Cardiac muscle cell (in vitro differentiated cells and primary cell): ENCODE data around the gene FAM193A. TPM values are rescaled to one million over a fixed set of nuclear protein-coding genes. Genes with fewer than 3 reads are reported as not detected.

Experiments used
- DNase-seq, 2 donors: peaks; one replicate each; pipeline versions ENCODE4 v3.0.0 to v3.0.0-alpha.2; 2010 to 2017; ENCODE audit warnings: low read depth in 1 of 2, low spot score in 1 of 2
- H3K27ac ChIP-seq: fragments of 200-600 bp; sonication (generic); 2 replicates; pipeline ENCODE4 v1.5.1; 2016
- H3K27me3 ChIP-seq: fragments of 200-600 bp; sonication (generic); 2 replicates; pipeline ENCODE4 v1.6.0; 2016; ENCODE audit warnings: control low read depth
- H3K36me3 ChIP-seq: fragments of 200-600 bp; sonication (generic); 2 replicates; pipeline ENCODE4 v1.5.1; 2016; ENCODE audit warnings: control low read depth
- H3K4me1 ChIP-seq: fragments of 200-600 bp; sonication (generic); 2 replicates; pipeline ENCODE4 v1.8.1; 2017; ENCODE audit warnings: low read depth, mild to moderate bottlenecking, mixed run types
- H3K4me3 ChIP-seq: fragments of 200-600 bp; sonication (generic); 2 replicates; pipeline ENCODE4 v1.5.1; 2016; ENCODE audit warnings: mild to moderate bottlenecking
- H3K9me3 ChIP-seq: fragments of 200-600 bp; sonication (generic); 2 replicates; pipeline ENCODE4 v1.5.1; 2017; ENCODE audit warnings: low read depth, mild to moderate bottlenecking, control low read depth
- CTCF ChIP-seq: IDR thresholded peaks from 2 replicates; pipeline ENCODE4 v1.5.1; 2012; ENCODE audit warnings: low read depth, mild to moderate bottlenecking, low read length
- polyA plus RNA-seq: library from polyadenylated mRNA; unstranded; fragments of >200 nt; fragmentation: Nextera tagmentation; extraction: Ambion mirVana; gene quantifications from 2 replicates; pipeline ENCODE4 v1.2.1, GENCODE V29; 2016
- total RNA-seq: library from RNA; depleted of rRNA; stranded (reverse); fragments of >200 nt; gene quantifications from 2 replicates; pipeline ENCODE4 v1.2.3, GENCODE V29; 2016

Gene FAM193A
- total and polyA plus RNA-seq, 2 experiments from 2014 or later, result 12.0 to 34.0 TPM

GRCh38 chr4:2696423-2696822 is 160.0 kb downstream of the FAM193A start:
- no peak for TF ChIP-seq CTCF
- Histone ChIP-seq H3K27ac (no peak overlapping the region), H3K36me3 (peaks cover 68% of the 10 kb centered on the region), H3K27me3 (no peaks in the 10 kb centered on the region), H3K9me3 (no peaks in the 10 kb centered on the region), H3K4me3 (no peak overlapping the region), H3K4me1 (no peaks in the 10 kb centered on the region)
- no peak for DNase-seq

DNA sequence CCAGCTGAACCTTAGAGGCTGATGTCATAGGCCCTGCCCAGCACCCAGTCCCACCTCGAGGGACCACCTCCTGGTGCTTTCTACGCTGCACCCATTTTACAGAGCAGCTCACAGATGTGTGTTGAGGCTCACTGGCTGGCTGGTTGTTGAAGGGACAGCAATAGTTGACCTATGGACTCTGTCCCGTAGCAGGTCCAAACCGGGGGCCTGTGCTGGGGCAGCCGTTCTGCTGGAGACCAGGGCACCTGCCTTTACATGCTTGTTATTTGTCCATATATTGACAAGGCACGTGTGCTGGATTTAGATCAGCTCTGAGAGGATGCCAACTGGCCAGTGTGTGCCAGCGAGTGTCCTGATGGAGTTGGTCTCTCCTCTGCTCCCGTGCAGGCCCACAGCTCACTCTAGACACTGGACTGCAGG is 161.6 kb downstream of the FAM193A start:
- no peak for TF ChIP-seq CTCF
- DNase-seq, result no peak
- no peaks in the 10 kb centered on the region for H3K4me1 ChIP-seq
- peaks cover 74% of the 10 kb centered on the region for H3K36me3 ChIP-seq
- H3K9me3 ChIP-seq, result no peaks in the 10 kb centered on the region
- no peak overlapping the region for H3K27ac ChIP-seq
- no peaks in the 10 kb centered on the region for H3K27me3 ChIP-seq
- no peak overlapping the region for H3K4me3 ChIP-seq

- Histone ChIP-seq H3K4me3 (no peak overlapping the region), H3K4me1 (no peaks in the 10 kb centered on the region), H3K36me3 (peaks cover 72% of the 10 kb centered on the region), H3K27ac (no peak overlapping the region), H3K27me3 (no peaks in the 10 kb centered on the region), H3K9me3 (no peaks in the 10 kb centered on the region)
- DNase-seq, result no peak
- TF ChIP-seq CTCF, result no peak
Observed at GRCh38 chr4:2698504-2698903, 162.1 kb downstream of the FAM193A start.

DNA sequence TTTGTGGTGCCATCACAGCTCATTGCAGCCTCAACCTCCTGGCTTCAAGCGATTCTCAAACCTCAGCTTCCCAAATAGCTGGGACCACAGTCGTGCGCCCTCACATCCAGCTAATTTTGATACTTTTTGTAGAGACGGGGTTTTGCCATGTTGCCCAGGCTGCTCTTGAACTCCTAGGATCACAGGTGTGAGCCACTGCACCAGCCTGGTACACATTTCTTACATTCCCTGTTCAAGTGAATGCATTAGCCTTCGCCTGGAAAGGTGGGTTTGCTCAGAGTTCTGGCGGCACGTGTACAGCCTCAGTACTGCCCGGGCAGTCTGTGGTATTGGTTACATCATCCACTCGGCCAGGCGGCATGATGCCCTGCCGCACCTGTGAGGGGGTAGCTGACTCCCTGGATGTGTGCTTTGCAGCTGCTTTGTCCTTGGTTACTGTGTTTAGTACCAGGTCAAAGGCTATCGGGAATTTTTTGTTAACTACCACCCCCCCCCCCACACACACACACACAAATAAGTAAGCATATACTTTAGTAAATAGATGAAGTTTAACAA is 162.6 kb downstream of the FAM193A start:
- Histone ChIP-seq H3K4me3 (no peak overlapping the region), H3K27me3 (no peaks in the 10 kb centered on the region), H3K27ac (no peak overlapping the region), H3K9me3 (no peaks in the 10 kb centered on the region), H3K4me1 (no peaks in the 10 kb centered on the region), H3K36me3 (peaks cover 69% of the 10 kb centered on the region)
- DNase-seq, result no peak
- no peak for TF ChIP-seq CTCF

GRCh38 chr4:2699534-2699933 is 163.1 kb downstream of the FAM193A start:
- Histone ChIP-seq H3K4me1 (no peaks in the 10 kb centered on the region), H3K9me3 (no peaks in the 10 kb centered on the region), H3K4me3 (no peak overlapping the region), H3K27ac (no peak overlapping the region), H3K27me3 (no peaks in the 10 kb centered on the region), H3K36me3 (peaks cover 71% of the 10 kb centered on the region)
- no peak for TF ChIP-seq CTCF
- no peak for DNase-seq
